Activated T-cell treated with anti-CD3 and anti-CD28 coated beads for 1 hour (primary cell): Measurements from ENCODE around the gene DISP1.
A peak's percentile ranks its signal among the peaks of the same experiment; 100 is the strongest.

ENCODE experiments used
- DNase-seq: peaks from one replicate; pipeline ENCODE4 v3.0.0-alpha.2; 2020; ENCODE audit warnings: low read depth

The DISP1 gene, protein sequence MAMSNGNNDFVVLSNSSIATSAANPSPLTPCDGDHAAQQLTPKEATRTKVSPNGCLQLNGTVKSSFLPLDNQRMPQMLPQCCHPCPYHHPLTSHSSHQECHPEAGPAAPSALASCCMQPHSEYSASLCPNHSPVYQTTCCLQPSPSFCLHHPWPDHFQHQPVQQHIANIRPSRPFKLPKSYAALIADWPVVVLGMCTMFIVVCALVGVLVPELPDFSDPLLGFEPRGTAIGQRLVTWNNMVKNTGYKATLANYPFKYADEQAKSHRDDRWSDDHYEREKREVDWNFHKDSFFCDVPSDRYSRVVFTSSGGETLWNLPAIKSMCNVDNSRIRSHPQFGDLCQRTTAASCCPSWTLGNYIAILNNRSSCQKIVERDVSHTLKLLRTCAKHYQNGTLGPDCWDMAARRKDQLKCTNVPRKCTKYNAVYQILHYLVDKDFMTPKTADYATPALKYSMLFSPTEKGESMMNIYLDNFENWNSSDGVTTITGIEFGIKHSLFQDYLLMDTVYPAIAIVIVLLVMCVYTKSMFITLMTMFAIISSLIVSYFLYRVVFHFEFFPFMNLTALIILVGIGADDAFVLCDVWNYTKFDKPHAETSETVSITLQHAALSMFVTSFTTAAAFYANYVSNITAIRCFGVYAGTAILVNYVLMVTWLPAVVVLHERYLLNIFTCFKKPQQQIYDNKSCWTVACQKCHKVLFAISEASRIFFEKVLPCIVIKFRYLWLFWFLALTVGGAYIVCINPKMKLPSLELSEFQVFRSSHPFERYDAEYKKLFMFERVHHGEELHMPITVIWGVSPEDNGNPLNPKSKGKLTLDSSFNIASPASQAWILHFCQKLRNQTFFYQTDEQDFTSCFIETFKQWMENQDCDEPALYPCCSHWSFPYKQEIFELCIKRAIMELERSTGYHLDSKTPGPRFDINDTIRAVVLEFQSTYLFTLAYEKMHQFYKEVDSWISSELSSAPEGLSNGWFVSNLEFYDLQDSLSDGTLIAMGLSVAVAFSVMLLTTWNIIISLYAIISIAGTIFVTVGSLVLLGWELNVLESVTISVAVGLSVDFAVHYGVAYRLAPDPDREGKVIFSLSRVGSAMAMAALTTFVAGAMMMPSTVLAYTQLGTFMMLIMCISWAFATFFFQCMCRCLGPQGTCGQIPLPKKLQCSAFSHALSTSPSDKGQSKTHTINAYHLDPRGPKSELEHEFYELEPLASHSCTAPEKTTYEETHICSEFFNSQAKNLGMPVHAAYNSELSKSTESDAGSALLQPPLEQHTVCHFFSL (N-terminal part only)

DNA sequence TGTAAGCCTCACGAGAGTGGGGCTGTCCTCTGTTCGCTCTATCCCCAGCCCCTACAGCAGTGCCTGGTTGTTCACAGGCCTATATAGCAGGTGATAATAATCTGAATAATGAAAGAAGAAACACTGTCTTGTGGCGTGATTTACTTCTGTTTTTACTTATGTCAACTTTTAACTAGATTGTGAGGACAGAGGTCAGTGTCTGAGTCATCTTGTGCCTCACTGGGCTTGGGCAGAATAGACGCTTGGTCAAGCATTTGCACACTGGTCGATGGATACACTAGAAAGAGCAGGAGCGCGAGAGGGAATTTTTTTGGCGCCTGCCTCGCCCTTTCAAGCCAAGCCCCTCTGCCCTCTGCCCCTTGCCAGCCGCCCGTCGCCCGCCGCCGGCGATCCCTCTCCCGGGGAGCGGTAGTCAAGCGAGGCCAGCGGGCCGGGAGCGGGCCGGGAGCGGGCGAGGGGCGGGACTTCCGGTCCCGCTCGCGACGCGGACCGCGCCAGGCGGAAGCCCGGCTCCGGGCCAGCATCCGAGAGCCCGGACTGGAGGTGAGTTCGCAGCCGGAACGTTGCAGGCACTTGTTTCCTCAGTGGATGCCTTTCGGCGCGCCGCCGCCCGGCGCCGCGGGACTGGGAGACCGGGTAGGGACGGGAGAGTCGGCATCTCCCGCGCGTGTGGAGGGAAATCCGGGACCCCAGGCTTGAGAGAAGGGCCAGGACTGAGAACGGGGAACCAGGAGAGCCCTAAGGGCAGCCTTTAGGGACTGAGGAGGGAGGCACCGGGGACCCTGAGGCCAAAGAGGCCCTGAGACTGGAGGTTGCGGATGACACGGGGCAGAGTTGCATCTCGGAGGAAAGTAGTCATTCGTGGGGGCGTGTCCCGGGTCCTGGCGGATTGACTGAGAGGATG lies at the start of gene DISP1:
Gene DISP1 (plus strand): TSS at position 504 of the 904 bp plus-strand sequence. CDS start 127,785 bp downstream, outside the sequence.
- peak; percentile 58 for DNase-seq

DNA sequence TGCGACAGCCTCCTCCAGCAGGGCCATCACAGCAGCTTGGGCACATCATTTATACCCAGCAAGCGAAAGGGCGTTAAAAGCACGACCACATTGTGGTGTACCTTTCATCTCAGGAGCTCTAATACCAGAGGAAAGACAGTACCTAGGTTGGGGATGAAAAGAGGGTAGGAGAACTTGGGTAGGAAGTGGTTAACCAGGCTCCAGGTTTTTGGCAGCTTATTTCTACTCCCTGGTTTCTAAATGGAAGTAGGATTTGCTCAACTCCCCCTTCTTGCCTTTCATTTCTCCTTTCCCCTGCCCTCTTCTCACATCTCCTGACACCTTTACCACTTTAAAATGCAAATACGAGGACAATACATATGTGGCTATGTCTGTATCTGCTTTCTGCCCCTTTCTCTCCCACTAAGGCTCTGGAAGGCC lies 47.7 kb upstream of the DISP1 start:
- no peak for DNase-seq

DNA sequence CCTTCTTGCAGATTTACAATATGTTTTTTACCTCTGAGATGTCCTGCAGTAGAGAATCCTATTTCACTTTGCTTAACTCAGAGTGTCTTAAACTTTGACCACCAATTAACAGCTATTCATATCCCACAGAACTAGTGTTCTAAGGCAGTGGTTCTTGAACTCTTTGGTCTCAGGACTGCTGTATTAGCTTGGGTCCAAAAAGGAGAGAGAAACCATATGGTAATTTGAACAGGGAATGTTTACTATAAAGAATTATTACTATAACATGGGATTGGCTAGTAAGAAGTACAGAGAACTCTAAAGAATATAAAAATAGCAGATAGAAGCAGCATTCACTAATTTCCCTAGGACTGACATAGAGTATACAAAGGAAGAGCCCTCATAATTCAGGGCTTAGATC lies 46.2 kb upstream of the DISP1 start:
- no peak for DNase-seq

DNA sequence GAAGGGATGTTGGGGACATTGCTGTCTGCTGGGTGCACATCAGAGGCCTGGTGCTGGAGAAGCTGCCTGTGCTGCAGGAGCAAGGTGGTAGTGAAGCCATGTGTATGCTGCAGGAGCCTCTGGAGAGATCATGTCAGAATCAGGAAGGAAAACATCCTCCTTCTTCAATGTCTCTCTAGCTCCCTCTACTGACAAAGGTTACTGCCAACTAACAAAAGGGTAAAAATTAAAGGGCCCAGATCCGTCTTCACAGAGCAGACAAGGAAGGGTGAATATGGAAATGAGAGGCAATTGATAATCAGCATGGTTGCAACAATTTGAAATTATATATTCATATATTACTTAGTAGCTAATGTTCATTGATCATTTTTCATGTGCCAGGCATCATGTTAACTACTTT lies 45.7 kb upstream of the DISP1 start:
- DNase-seq = no peak

DNA sequence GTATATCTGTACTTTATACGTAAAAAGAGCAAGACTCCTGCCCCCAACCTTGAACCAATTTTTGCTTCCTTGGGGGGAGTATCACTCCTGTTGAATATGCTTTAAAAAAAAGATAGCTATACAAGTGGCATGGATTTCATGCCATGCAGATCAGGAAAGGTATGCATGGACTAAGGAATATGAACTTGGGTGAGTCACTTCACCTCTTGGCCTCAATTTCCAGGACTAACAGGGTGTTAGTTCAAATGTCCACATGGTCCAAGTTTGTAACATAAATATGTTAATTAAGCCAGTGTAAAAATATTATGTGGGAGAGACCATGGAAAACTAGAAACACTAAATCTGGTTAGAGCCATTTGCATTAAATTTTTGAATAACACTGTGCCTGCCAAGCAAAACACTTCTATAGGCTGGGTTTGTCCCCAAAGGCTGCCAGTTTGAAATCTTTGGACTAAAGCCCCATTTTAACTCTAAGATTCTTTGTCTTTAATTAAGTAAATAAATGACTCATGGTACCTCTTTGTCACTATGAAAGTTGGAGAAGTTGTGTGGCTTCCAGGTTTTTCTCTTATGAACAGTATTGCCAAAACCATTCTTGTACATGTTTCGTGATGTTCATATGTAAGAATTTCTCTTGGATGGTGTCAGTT lies 44.7 kb upstream of the DISP1 start:
- no peak for DNase-seq

DNA sequence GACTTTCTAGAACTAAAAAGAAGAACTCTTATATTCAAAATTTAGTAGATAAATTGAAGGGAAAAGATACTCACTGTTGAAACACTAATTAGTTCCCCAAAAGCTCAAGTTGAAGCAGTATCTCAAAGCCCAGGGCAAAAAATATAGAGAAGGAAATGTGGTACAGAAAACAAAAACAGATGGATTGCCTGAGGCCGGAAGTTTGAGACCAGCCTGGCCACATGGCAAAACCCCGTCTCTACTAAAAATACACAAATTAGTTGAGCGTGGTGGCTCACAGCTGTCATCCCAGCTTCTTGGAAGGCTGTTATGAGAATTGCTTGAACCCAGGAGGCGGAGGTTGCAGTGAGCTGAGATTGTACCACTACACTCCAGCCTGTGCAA lies 41.9 kb upstream of the DISP1 start:
- no peak for DNase-seq

DNA sequence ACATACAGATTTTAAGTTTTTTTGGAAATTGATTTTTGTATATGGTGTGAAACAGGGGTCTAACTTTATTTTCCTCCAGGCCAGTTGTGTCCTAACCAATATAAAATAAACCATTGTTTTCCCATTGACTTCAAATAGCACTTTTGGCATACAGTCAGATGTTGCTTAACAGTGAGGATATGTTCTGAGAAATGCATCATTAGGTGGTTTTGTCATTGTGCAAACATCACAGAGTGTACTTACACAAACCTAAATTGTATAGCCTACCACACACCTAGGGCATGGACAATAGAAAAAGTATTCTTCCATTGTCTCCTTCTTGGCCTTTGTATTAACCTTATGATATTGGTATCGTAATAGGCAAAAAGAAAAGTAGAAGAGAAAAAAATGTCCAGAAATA lies 37.4 kb upstream of the DISP1 start:
- no peak for DNase-seq

DNA sequence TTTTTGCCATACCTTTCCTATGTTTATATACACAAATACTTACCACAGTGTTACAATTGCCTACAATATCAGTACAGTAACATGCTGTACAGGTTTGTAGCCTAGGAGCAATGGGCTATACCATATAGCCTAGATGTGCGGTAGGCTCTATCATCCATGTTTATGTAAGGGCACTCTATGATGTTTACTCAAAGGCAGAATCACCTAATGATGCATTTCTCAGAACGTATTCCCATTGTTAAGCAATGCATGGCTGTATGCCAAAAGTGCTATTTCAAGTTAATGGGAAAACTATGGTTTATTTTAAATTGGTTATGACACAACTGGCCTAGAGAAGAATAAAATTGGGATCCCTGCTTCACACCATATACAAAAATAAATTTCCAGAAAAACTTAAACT lies 36.9 kb upstream of the DISP1 start:
- DNase-seq = no peak

DNA sequence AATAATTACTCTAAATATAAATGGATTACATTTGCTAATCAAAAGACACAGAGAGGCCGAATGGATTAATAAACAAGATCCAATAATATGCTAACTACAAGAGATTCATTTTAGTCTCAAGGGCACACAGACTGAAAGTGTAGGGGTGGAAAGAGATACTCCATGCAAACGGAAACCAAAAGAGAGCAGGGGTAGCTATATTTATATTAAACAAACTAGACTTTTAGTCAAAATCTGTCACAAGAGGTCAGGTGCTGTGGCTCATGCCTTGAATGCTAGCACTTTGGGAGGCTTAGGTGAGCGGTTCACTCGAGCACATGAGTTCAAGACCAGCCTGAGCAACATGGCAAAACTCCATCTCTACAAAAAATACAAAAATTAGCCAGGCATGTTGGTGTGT lies 33.6 kb upstream of the DISP1 start:
- no peak for DNase-seq

DNA sequence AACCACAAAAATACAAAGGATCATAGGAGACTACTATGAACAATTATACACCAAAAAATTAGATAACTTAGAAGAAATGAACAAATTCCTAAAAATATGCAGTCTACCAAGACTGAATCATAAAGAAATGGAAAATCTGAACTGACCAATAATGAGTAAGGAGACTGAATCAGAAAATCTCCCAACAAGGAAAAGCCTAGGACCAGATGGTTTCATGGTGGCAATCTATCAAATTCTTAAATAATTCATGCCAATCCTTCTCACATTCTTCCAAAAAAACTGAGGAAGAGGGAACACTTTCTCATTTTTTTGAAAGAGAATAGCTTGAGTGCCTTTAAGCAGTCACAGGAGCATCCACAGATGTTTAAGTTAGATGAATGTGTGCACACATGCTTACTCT lies 31.8 kb upstream of the DISP1 start:
- DNase-seq = no peak

DNA sequence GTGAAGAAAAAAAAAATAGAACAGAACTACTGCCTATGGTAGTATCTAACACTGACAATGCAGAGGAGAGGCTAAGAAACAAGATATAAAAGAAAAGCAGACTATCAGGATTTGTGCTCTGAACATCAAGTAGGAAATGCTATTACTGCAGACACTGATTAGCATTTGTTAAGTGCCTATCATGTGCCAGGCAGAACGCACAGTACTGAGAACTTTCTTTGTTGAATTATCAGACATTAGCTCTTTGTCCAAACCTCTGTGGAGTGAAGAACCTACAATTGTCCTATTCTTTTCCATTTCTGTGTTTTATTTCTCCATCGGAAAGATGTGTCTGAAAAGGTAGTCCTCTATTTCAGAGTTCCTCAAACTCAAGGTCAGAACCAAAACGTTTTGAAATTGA lies 30.5 kb upstream of the DISP1 start:
- DNase-seq = no peak

DNA sequence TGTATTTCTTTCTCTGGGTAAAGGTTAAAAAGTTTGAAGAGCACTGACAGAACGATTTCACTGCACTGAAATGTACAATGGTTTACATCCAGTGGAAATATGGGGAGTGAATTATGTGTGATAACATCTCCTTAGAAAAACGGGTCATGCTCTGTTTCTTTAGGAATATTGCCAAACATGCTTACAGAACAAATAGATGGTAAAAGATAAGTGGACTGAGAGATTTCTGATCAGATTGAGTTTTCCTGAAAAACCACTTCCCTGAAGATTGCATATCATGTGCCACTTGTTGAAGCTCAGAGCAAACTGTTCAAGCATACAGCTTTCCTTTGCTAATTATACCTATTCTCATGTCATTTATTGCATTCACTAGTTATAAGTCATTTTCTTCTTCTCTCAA lies 29.9 kb upstream of the DISP1 start:
- DNase-seq = no peak

DNA sequence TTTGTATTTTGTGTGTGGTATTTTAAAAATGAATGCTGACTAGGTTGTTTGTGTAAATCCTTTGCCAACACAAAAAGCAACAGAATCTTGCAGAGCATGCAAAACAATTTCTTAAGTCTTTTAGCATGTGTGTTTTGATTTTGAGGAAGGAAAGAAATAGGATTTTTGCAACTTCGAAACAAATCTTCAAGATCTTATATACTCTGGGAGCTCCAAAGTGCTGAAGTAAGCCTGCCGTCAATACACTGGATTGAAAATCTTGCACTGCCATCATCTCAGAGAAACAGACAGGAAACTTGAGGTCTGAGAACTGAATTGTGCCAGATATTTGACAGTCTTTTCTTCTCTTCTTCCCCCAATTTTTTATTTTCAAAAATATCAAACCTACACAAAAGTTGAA lies 29.3 kb upstream of the DISP1 start:
- no peak for DNase-seq

DNA sequence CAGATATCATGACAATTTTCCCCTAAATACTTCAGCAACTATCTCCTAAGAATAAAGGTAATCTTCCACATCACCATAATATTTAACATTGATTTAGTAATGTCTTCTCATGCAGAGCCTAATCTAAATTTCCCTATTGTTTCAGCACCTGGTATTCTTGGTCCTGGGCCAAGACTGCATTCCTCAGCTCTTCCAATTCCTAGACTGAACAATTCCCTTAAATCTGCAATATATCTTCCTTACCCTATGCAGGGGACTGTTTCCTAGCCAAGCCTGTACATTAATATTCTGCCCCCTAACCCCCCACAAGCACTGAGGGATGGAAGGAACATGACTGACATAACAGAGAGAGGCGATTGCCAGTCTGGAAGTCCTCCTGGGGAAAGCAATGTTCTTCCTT lies 28.7 kb upstream of the DISP1 start:
- DNase-seq = no peak

DNA sequence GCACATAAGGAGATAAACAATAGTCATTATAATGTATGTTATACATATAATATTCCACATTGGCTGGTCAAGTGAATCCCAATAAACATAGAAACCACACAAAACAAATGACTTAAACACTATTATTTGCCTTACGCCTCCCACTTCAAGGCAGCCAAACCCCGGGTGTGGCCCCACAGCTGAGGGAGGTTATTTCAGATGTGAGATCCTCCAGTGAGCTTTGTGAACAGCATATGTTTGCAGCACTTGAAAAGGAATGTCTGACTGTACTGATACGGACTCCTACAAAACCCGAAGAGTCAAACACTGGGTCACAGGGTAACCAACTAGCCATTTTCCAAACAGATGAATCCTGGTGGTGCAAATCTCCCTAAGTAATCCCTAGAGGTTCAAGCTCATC lies 27.1 kb upstream of the DISP1 start:
- DNase-seq = no peak

DNA sequence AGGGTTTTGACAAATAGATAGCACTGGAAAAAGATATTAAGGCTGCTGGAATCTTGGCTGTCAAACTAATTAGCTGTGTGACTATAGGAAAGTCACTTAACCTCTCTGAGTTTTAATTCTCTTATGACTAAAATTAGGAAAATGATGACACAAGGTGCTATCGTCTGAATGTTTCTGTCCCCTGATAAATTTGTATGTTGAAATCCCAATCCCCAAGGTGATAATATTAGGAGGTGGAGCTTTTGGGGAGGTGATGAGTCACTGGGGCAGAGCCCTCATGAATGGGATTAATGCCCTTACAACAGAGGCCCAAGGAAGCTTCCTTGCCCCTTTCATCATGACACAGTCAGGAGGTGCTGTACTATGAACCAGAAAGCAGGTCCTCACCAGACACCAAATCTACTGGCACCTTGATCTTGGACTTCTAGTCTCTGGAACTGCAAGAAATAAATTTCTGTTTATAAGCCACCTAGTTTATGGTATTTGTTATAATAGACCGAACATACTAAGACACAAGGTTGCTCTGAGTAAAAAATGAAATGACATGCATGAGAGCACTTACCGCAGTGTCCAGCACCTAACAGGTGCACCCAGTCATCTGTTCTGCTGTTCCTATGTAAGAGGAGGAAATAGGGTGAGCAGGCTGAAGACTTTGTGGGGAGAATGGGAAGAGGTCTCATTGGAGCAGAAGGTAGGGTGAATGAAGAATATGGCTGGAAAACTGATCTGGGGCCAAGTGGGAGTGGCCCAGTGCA lies 26.3 kb upstream of the DISP1 start:
- no peak for DNase-seq

DNA sequence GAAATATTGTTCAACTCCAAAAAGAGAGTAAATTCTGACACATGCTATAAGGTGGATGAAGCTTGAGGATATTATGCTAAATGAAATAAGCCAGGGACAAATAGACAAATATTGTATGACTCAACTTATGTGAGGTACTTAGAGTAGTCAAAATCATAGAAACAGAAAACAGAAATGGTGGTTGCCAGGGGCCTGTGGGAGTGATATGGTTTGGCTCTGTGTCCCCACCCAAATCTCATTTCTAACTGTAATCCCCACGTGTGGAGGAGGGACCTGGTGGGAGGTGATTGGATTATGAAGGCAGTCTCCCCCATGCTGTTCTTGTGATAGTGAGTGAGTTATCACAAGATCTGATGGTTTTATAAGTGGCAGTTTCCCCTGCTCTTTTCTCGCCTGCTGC lies 24.7 kb upstream of the DISP1 start:
- no peak for DNase-seq

DNA sequence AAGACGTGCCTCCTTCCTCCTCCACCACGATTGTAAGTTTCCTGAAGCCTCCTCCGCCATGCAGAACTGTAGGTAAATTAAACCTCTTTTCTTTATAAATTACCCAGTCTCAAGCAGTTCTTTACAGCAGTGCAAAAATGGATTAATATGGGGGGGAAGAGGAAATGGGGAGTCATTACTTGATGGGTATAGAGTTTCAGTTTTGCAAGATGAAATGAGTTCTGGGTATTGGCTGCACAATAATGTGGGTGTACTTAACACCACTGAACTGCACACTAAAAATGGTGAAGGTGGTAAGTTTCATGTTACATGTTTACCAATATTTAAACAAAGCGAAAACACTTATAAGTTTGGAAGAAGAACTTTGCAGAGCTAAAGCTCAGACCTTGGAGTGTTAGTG lies 24.3 kb upstream of the DISP1 start:
- no peak for DNase-seq

DNA sequence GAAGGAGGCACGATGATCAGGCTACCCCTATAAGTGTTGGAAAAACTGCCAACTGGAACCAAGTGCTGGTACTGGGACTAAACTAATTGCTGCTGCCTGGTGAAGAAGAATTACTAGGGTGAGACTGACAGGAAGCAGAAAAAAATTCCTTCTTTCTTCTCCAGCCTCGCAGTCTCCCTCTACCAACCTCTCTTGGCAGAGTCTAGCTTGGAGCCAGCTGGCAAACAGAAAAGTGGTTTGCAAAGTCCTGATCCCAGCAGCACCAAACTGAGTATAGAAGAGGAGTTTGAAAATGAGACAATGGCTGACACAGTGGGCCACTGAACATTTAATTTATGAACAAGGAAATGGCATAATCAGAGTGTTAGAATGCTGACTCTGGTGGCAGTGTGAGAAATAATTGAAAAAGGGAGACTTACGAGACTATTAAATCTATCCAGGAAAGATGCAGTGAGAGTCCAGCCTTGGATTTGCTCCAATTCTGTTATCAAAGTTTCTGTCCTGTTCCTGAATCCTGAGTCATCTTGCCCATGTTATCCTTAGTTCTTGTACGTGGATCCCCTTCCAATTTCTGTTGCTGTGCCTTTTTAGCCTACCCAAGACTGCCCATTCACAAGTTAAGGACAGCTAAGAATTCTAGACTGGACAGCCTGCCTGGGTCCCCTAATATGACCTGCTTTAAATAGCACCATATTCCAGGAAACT lies 23.7 kb upstream of the DISP1 start:
- DNase-seq = no peak

DNA sequence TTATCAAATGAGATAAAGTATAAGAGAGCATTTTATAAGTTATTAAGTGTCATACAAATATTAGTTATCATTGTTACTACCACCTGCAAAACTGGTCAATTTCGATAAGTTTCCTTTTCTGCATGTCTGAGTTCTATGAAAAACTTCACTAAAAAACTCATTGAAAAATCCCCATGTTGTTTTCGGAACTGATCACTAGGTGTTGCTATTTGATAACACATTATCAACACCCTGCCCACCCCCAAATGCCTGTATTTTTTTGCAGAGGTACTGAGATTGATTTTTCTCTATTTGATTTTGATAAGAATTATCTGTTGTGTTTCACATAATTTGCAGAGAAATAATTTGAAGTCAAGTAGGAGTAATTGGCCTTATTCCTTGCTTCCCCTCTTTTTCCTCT lies 22.1 kb upstream of the DISP1 start:
- no peak for DNase-seq
